Nephron progenitor cell (in vitro differentiated cells): ENCODE data around the gene ZBTB8A.
"Not testable (repeated sequence)": the region's sequence is repeated elsewhere in the genome, so short reads cannot be mapped to it uniquely, and the experiment has no call there.

Experiments used
- DNase-seq: peaks from one replicate; pipeline ENCODE4 v3.0.0; 2021
- H3K27ac Mint-ChIP-seq: 2 replicates; pipeline ENCODE4 v1.8.0; 2021; ENCODE audit warnings: mild to moderate bottlenecking, moderate library complexity, mixed read lengths
- H3K27me3 Mint-ChIP-seq: 2 replicates; pipeline ENCODE4 v1.8.0; 2021; ENCODE audit warnings: mild to moderate bottlenecking, low read depth, mixed read lengths; ENCODE audit not compliant: poor library complexity
- H3K36me3 Mint-ChIP-seq: 2 replicates; pipeline ENCODE4 v1.8.0; 2021; ENCODE audit warnings: low read depth, mixed read lengths
- H3K4me1 Mint-ChIP-seq: 2 replicates; pipeline ENCODE4 v1.8.0; 2021; ENCODE audit warnings: mixed read lengths
- H3K4me3 Mint-ChIP-seq: 2 replicates; pipeline ENCODE4 v1.8.0; 2021; ENCODE audit warnings: mild to moderate bottlenecking, moderate library complexity, mixed read lengths
- H3K9me3 Mint-ChIP-seq: 2 replicates; pipeline ENCODE4 v1.8.0; 2021; ENCODE audit warnings: mild to moderate bottlenecking, moderate library complexity, mixed read lengths
- TF ChIP-seq, protein P1 (sequence below): fragments of 200-600 bp; sonication (generic); IDR thresholded peaks from 2 replicates; pipeline ENCODE4 v1.5.0; 2021; ENCODE audit warnings: antibody characterized with exemption

The ZBTB8A gene

DNA sequence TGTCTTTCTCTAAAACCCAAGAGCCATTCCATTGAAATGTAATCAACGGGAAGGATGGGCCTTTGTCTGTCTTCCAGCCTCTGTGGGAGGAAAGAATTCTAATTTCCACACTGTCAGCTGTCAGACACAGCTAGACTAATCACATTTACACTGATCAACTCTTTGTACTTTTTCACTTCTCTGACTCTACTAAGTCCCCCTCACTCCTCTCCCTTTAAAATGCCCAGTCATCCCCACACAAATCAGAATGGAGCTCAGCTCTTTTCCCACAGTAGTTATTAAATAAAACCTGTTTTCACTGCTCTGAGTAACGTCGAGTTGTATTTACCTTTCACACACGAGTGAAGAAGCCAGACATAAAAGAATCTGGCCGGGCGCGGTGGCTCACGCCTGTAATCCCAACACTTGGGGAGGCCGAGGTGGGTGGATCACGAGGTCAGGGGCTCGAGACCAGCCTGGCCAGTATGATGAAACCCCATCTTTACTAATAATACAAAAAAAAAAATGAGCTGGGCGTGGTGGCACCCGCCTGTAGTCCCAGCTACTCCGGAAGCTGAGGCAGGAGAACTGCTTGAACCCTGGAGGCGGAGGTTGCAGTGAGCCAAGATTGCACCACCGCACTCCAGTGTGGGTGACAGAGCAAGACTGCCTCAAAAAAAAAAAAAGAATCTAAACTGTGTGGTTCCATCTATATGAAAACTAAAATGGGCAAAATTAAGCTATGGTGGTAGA, 97.9 kb downstream of the ZBTB8A start:
- DNase-seq: no peak
- Mint-ChIP-seq H3K27ac (peak overlapping the region; percentile 93), H3K36me3 (peaks cover 50% of the 10 kb centered on the region), H3K27me3 (no peaks in the 10 kb centered on the region), H3K9me3 (no peaks in the 10 kb centered on the region), H3K4me3 (no peak overlapping the region), H3K4me1 (peaks cover 14% of the 10 kb centered on the region)
- TF ChIP-seq, protein P1, sequence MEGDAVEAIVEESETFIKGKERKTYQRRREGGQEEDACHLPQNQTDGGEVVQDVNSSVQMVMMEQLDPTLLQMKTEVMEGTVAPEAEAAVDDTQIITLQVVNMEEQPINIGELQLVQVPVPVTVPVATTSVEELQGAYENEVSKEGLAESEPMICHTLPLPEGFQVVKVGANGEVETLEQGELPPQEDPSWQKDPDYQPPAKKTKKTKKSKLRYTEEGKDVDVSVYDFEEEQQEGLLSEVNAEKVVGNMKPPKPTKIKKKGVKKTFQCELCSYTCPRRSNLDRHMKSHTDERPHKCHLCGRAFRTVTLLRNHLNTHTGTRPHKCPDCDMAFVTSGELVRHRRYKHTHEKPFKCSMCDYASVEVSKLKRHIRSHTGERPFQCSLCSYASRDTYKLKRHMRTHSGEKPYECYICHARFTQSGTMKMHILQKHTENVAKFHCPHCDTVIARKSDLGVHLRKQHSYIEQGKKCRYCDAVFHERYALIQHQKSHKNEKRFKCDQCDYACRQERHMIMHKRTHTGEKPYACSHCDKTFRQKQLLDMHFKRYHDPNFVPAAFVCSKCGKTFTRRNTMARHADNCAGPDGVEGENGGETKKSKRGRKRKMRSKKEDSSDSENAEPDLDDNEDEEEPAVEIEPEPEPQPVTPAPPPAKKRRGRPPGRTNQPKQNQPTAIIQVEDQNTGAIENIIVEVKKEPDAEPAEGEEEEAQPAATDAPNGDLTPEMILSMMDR: no peak

DNA sequence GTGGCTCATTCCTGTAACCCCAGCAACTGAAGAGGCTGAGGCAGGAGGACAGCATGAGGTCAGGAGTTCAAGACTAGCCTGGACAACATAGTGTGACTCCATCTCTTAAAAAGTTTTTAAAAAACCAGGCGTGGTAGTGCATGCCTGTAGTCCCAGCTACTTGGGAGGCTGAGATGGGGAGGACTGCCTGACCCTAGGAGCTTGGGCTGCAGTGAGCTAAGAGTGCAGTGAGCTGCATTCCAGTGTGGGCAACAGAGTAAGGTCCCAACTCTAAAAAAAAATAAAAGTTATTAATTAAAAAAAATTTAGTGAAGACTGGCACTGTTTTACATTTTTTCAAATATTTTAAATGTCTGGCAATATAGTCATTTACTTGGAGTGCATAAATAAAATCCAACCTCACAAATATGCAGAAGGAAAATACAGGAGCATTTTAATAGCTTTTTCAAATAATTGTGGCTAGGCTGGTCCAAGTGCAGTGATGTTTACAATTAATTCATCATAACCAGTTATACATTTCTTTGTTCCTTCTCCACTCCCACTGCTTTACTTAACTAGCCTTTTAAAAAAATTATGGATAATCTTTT, 100.4 kb downstream of the ZBTB8A start:
- peaks cover 36% of the 10 kb centered on the region for H3K36me3 Mint-ChIP-seq
- H3K4me1 Mint-ChIP-seq: peaks cover 14% of the 10 kb centered on the region
- H3K9me3 Mint-ChIP-seq: no peaks in the 10 kb centered on the region
- no peak overlapping the region for H3K4me3 Mint-ChIP-seq
- no peaks in the 10 kb centered on the region for H3K27me3 Mint-ChIP-seq
- no peak for DNase-seq
- no peak overlapping the region for H3K27ac Mint-ChIP-seq
- TF ChIP-seq, protein P1: no peak

DNA sequence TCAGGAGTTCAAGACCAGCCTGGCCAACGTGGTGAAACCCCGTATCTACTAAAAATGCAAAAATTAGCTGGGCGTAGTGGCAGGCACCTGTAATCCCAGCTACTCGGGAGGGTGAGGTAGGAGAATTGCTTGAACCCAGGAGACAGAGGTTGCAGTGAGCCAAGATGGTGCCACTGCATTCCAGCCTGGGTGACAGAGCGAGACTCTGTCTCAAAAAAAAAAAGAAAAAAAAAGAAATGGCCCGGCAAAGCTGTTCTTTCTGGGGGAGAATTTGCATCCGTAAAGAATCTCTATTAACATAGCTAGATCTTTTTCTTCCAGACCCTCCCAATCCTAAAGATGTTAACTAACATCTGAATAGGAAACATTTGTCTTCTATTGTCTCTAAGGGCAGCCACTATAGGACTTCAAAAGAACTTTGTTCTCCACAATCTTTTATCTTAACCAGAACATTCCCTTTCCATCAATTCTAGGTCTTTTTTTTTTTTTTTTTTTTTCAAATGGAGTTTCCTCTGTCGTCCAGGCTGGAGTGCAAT, 103.1 kb downstream of the ZBTB8A start:
- H3K36me3 Mint-ChIP-seq: peaks cover 23% of the 10 kb centered on the region
- H3K9me3 Mint-ChIP-seq, H3K4me3 Mint-ChIP-seq, H3K4me1 Mint-ChIP-seq, H3K27me3 Mint-ChIP-seq, H3K27ac Mint-ChIP-seq, DNase-seq: not testable (repeated sequence)

DNA sequence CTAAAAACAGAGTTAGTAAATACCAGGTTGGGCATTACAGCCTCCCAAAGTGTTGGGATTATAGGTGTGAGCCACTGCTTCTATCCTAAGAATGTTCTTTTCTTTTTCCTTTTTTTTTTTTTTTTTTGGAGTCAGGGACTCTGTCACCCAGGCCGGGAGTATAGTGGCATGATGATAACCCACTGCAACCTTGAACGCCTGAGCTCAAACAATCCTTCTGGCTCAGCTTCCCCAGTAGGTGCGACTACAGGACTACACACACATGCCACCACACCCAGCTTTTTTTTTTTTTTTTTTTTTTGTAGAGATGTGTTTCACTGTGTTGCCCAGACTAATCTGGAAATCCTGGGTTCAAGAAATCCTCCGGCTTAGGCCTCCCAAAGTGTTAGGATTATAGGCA, 105.2 kb downstream of the ZBTB8A start:
- TF ChIP-seq, protein P1: no peak
- Mint-ChIP-seq H3K27me3 (no peaks in the 10 kb centered on the region), H3K27ac (peak overlapping the region; percentile 95), H3K9me3 (no peaks in the 10 kb centered on the region), H3K4me3 (no peak overlapping the region), H3K36me3 (peaks cover 29% of the 10 kb centered on the region), H3K4me1 (peaks cover 8% of the 10 kb centered on the region)
- DNase-seq: no peak

DNA sequence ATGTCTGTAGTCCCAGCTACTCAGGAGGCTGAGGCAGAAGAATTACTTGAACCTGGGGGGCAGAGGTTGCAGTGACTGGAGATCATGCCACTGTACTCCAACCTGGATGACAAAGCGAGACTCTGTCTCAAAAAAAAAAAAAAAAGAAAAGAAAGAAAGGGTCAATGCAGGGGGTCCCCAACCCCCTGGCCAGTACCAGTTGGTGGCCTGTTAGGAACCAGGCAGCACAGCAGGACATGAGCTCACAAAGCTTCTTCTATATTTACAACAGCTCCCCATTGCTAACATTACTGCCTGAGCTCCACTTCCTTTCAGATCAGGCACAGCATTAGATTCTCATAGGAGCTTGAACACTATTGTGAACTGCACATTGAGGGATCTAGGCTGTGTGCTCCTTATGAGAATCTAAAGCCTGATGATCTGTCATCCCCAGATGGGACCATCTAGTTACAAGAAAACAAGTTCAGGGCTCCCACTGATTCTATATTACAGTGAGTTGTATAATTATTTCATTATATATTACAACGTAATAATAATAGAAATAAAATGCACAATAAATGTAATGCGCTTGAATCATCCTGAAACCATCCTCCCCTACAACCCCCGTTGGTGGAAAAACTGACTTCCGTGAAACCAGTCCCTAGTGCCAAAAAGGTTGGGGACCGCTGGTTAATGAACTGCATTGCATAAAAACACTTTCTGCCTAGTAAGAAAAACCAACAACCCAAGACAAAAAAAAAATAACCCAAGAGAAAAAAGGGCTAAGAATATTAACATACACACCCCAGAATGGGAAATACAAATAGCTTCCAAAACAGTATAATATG, 108.3 kb downstream of the ZBTB8A start:
- TF ChIP-seq, protein P1: no peak
- Mint-ChIP-seq H3K9me3 (no peaks in the 10 kb centered on the region), H3K4me1 (peaks cover 28% of the 10 kb centered on the region), H3K36me3 (peaks cover 31% of the 10 kb centered on the region), H3K27me3 (no peaks in the 10 kb centered on the region), H3K4me3 (peak overlapping the region; percentile 75), H3K27ac (no peak overlapping the region)
- no peak for DNase-seq

DNA sequence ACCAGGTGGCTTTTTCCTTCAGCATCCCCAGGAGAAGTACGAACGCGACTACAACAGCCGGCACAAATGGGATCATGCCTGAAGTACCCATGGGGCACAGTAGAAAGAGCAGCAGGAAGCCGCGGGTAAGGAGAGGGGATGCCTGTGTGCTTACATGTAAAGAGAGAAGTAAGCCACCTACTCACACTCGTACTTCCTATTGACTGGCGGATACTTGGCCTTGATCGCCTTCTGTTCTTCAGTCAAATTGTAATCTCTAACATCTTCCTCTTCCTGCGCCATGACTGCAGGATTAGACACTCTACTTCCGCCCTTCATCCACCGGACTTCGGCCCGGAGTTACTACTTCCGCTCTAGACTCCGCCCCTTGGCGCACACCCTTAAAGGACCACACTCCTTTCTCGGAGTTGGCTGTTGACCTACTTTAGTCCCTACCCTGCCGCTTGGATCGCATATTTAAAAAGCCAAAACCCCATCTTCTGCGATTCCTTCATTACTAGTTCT, 111.1 kb downstream of the ZBTB8A start, which contains the start of gene ZBTB8OS:
ZBTB8OS (minus strand) TSS at position 303 of the 504 bp plus-strand sequence; CDS start at position 282, 21 bp downstream.
- DNase-seq: peak; percentile 81
- no peaks in the 10 kb centered on the region for H3K9me3 Mint-ChIP-seq
- H3K27ac Mint-ChIP-seq: peak within 1 kb of the TSS; percentile 100
- H3K27me3 Mint-ChIP-seq: no peaks in the 10 kb centered on the region
- peak within 1 kb of the TSS; percentile 97 for H3K4me3 Mint-ChIP-seq
- peaks cover 54% of the 10 kb centered on the region for H3K36me3 Mint-ChIP-seq
- H3K4me1 Mint-ChIP-seq: peaks cover 51% of the 10 kb centered on the region
- TF ChIP-seq, protein P1: no peak
